T-helper 2 cell treated with Interferon-gamma antibody and Interleukin-4, amounts not matched to agents 5 μg/mL and 100 μg/mL, for 36 hours (primary cell): ENCODE measurements around the gene SH3BP4.
"Not testable (repeated sequence)": the region's sequence is repeated elsewhere in the genome, so short reads cannot be mapped to it uniquely, and the experiment has no call there.

Experiments
- DNase-seq: peaks from one replicate; pipeline ENCODE4 v3.0.0; 2021; ENCODE audit warnings: low spot score
- H3K27ac Mint-ChIP-seq: one replicate; pipeline ENCODE4 v1.8.0; 2021; ENCODE audit warnings: mild to moderate bottlenecking, mixed read lengths
- H3K27me3 Mint-ChIP-seq: one replicate; pipeline ENCODE4 v1.8.0; 2021; ENCODE audit warnings: low read depth, mixed read lengths
- H3K36me3 Mint-ChIP-seq: one replicate; pipeline ENCODE4 v1.8.0; 2021; ENCODE audit warnings: low read depth, mixed read lengths
- H3K4me1 Mint-ChIP-seq: one replicate; pipeline ENCODE4 v1.8.0; 2021; ENCODE audit warnings: low read depth, mixed read lengths
- H3K4me3 Mint-ChIP-seq: one replicate; pipeline ENCODE4 v1.8.0; 2022; ENCODE audit warnings: mild to moderate bottlenecking, moderate library complexity, mixed read lengths
- H3K9me3 Mint-ChIP-seq: one replicate; pipeline ENCODE4 v1.8.0; 2021; ENCODE audit warnings: mixed read lengths

SH3BP4 gene

DNA sequence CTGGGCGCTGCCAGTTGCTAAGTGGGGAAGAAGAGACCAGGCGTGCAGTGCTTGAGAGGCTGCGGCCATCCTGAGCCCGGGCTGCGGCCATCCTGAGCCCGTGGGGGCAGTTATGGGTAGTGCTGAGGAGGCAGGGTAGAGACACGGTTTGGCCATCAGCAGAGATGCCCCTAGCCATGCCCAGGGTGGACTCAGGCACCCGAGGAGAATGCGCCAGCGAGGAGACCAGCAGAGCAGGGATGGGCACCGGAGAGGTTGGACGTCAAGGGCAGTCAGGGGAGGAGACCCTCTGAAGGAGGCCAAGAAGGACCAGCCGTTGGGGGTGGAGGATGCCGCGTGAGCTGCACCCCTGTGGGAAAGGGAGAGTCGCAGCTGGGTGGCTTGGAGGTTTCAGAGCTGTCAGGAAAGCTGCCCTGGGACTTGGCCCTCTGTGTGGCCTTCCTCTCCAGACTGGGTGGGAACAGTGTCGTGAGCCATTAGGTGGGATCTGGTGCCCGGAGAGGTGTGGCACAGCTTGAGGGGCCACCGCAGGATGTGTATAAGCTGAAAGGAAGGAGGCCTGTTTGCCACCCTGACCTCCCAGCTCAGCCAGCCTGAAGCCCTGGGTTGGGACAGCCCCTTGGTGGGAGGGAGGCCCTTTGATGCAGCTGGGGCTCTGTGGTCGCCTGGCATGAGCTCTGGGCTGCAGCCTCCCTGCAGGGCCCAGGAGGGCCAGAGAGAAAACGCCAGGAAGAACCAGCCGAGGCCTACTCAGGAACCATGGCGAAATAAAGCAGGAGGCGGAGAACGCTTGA, 56.0 kb downstream of the SH3BP4 start:
- DNase-seq = no peak
- no peaks in the 10 kb centered on the region for H3K9me3 Mint-ChIP-seq
- H3K27ac Mint-ChIP-seq = no peak overlapping the region
- no peaks in the 10 kb centered on the region for H3K36me3 Mint-ChIP-seq
- no peaks in the 10 kb centered on the region for H3K4me1 Mint-ChIP-seq
- no peak overlapping the region for H3K4me3 Mint-ChIP-seq
- H3K27me3 Mint-ChIP-seq = no peaks in the 10 kb centered on the region

DNA sequence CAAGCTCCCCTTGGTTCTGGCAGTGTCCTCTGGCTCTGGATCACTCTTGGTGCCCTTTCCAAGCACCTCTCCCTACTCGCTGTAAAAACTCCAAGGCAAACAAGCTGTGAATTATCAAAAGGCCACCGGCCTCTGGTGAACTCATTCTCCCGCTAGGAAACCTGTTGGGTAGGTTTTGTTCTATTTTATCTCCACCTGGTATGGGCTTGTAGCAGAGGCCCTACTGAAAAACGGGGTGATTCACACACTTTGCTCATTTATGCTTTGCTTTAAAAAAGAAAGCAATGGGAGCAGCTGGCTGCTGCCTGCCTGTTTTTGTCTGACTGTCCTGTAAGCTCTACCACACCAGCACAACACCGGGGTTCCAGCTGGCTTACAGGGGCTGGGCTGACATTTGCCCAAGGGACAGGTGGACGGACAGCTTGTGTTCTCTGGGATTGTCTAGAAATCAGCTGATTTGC, 56.8 kb downstream of the SH3BP4 start:
- Mint-ChIP-seq H3K27me3 (no peaks in the 10 kb centered on the region), H3K27ac (no peak overlapping the region), H3K4me3 (no peak overlapping the region), H3K9me3 (no peaks in the 10 kb centered on the region), H3K36me3 (no peaks in the 10 kb centered on the region), H3K4me1 (no peaks in the 10 kb centered on the region)
- no peak for DNase-seq

DNA sequence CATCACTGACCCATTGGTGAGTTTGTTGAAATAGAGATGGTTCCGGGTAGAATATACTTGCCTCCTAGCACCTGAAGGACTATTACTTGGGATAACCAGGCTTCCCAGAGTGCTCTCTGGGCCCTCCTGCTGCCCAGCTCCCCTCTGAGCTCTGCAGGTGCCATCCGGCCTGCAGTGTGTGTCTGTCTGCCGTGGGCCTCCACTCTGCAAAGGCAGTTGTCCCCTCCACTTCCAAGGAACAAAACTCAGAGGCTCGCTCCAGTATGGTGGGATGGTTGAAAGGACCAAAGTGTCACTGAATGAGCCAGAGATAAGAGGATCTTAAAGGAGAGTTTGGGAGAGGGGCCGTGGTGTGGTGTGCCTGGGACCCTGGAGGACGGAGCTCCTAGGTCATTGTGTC, 57.3 kb downstream of the SH3BP4 start:
- Mint-ChIP-seq H3K4me1 (no peaks in the 10 kb centered on the region), H3K36me3 (no peaks in the 10 kb centered on the region), H3K9me3 (no peaks in the 10 kb centered on the region), H3K27me3 (no peaks in the 10 kb centered on the region), H3K4me3 (no peak overlapping the region), H3K27ac (no peak overlapping the region)
- DNase-seq = no peak

DNA sequence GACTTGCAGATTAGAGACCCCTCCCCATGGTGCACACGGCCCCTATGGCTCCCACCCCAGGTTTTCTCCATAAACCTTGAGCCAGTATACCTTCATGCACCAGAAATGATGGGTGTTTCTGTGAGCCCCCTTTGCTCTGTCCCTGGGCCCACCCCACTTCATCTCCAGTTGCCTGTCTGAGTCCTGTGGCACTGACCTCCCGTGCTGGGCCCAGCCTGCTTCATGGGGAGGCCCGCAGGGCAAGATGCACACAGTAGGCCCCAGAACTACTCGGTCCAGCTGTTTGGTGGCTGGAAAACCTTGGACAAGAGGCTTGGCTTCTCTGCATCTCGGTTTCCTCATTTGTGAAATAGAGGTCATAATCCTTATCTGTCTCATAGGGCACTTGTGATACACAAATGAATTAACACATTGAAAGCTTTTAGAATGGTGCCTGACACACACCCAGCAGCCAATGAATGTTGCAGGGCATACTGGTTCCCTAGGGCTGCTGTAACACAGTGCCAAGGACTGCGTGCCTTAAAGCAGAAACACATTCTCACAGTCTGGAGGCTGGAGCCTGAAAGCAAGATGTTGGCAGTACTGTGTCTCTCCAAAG, 58.4 kb downstream of the SH3BP4 start:
- no peaks in the 10 kb centered on the region for H3K36me3 Mint-ChIP-seq
- H3K4me3 Mint-ChIP-seq = no peak overlapping the region
- H3K9me3 Mint-ChIP-seq = no peaks in the 10 kb centered on the region
- DNase-seq = no peak
- no peak overlapping the region for H3K27ac Mint-ChIP-seq
- H3K4me1 Mint-ChIP-seq = no peaks in the 10 kb centered on the region
- no peaks in the 10 kb centered on the region for H3K27me3 Mint-ChIP-seq

DNA sequence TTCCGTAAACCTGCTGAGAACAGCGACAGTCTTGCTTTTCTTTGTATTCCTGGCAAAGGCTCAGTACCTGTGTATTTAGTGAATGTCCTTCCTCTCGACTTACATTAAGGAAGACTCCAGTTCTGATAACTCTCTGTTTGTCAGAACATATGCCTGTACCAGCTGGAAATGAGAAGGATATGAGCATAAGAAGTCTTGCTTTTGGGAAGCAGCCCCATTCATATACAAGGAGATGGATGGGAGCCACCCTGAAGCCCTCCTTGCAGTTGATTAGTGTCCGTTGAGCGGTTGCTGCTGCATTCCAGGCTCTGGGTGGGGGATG, 59.8 kb downstream of the SH3BP4 start:
- H3K27ac Mint-ChIP-seq = no peak overlapping the region
- DNase-seq = no peak
- H3K4me1 Mint-ChIP-seq = no peaks in the 10 kb centered on the region
- H3K36me3 Mint-ChIP-seq = no peaks in the 10 kb centered on the region
- H3K9me3 Mint-ChIP-seq = no peaks in the 10 kb centered on the region
- H3K27me3 Mint-ChIP-seq = no peaks in the 10 kb centered on the region
- no peak overlapping the region for H3K4me3 Mint-ChIP-seq

DNA sequence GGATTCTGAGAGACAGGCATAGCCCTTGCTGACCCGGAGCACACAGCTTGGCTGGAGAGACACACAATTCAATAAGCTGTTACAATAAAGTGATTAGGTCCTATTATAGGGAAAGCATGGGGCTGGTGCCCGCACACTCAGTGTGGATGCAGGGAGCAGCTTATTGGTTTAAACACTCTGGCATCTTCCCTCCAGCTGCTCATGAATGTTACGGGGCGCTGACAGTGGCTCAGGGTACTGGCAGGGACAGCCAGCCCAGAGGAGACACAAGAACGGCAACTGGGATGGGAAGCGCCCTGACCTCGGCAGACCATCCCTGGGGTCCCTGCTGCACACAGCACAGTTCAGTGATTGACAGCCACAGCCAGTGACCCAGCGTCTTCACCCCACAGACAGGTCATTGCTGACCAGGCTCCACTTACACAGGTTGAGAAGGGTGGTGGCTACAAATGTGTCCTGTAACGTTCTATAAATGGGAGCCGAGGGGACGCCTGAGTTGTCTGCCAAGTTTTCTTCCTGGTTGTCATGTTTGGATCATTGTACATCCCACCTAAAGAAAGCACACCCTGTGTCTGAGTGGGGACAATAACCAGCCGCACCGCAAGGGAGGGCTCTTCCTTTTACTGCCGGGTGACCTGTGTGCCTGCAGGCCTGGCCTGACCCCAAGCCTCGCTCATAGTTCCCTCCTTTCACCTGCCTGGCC, 60.3 kb downstream of the SH3BP4 start:
- no peak overlapping the region for H3K4me3 Mint-ChIP-seq
- H3K27me3 Mint-ChIP-seq = no peaks in the 10 kb centered on the region
- no peaks in the 10 kb centered on the region for H3K4me1 Mint-ChIP-seq
- H3K9me3 Mint-ChIP-seq = no peaks in the 10 kb centered on the region
- H3K27ac Mint-ChIP-seq = no peak overlapping the region
- no peaks in the 10 kb centered on the region for H3K36me3 Mint-ChIP-seq
- DNase-seq = no peak

DNA sequence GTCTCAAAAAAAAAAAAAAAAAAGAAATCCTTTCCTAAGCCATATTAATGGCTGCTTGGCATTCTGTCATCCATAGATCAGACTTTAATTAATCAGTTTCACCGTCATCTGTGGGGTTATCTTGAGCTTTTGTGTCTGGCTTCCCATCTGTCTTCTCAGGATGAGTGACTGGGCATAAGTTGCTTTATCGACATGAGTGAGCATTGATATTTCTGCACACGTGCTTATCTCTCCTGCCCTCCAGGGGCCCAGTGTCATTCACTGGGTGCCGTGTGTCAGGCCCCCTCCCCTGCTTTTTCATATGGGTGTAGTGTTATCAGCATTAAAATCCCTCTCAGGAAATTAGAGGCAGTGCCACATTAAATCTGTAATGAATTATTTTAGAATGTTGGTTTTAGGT, 65.6 kb downstream of the SH3BP4 start:
- Mint-ChIP-seq H3K4me3 (no peak overlapping the region), H3K4me1 (no peaks in the 10 kb centered on the region), H3K27ac (no peak overlapping the region), H3K36me3 (no peaks in the 10 kb centered on the region), H3K9me3 (no peaks in the 10 kb centered on the region), H3K27me3 (no peaks in the 10 kb centered on the region)
- no peak for DNase-seq

DNA sequence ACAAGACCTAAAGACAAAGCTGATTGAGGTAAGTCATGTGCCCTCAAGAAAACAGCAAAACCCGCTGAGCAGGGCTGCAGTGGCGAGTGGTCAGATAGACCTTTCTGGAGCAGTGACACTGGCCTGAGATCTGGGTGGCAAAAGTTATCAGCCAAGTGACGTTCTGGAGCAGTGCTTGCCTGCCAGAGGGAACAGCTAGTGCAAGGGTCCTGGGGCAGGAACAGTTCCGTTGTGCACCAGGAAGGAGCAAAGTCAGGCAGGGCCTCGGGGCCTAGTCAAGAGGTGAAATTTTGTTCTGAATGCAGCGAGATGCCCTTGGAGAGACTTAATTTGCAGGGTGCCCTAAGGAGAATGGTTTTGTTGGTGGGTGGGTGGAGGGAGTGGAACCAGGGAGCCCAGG, 67.0 kb downstream of the SH3BP4 start:
- Mint-ChIP-seq H3K9me3 (no peaks in the 10 kb centered on the region), H3K27ac (no peak overlapping the region), H3K27me3 (no peaks in the 10 kb centered on the region), H3K4me3 (no peak overlapping the region), H3K36me3 (no peaks in the 10 kb centered on the region), H3K4me1 (no peaks in the 10 kb centered on the region)
- DNase-seq = no peak

DNA sequence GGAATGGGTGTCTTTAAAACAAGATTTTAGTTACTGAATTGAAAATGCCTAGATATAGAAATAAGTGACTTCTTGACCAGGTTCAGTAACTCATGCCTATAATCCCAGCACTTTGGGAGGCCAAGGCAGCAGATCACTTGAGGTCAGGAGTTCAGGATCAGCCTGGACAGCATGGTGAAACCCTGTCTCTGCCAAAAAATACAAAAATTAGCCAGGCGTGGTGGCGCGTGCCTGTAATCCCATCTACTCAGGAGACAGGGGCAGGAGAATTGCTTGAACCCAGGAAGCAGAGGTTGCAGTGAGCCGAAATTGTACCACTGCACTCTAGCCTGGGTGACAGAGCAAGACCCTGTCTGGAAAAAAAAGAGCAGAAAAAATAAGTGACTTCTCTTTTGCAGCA, 68.3 kb downstream of the SH3BP4 start:
- H3K27me3 Mint-ChIP-seq, H3K4me3 Mint-ChIP-seq, H3K36me3 Mint-ChIP-seq, H3K4me1 Mint-ChIP-seq, H3K9me3 Mint-ChIP-seq, DNase-seq, H3K27ac Mint-ChIP-seq: not testable (repeated sequence)

DNA sequence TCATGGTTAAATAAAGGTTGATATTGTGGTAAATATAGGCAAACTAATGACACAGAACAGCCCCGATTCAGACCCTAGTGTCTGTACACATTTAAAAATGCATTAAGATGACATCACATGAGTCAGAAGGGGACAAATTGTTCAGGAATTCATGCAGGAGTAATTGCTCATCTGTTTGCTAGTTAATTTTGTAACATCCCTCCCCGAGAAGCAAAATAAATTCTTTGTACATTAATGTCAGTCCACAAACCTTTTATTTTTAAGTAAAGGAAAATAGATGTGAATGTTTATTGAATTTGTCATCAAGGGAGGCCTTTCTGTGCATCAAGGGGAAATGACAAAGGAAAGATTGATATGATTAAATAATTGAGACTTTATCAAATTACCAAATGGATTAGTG, 69.9 kb downstream of the SH3BP4 start:
- Mint-ChIP-seq H3K27me3 (no peaks in the 10 kb centered on the region), H3K9me3 (no peaks in the 10 kb centered on the region), H3K4me1 (no peaks in the 10 kb centered on the region), H3K36me3 (no peaks in the 10 kb centered on the region), H3K27ac (no peak overlapping the region), H3K4me3 (no peak overlapping the region)
- no peak for DNase-seq

DNA sequence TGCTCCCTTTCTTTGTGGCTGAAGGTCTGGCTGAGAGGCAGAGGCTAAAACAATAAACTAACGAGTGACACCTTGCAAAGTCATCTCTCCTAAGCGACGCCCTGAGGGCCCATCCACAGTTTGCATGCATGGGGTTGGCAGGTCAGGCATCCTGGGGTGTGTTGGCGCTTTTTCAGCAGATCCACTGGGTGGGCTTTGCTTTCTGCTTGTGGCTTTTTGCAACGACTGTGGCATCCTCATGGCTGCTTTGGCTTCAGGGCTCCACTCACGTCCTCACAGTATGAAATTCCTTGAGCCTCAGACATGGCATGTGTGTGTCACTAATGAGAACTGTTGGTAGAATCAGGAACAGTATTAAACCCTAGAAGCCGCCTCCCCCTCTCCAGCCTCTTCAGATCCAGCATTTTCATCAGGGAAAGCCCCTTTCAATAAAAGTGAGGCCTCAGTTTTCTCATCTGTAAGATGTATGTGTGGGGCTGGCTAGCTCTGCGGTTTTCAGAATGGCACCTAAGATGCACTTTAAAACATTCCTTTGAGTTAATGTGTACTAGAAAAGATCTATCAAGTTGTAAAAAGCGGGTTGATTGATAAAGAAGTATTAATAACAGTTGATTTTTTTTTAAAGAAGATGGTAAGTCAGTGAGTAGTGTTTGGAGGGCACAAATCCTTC, 72.5 kb downstream of the SH3BP4 start:
- Mint-ChIP-seq H3K27ac (no peak overlapping the region), H3K9me3 (no peaks in the 10 kb centered on the region), H3K4me1 (no peaks in the 10 kb centered on the region), H3K36me3 (no peaks in the 10 kb centered on the region), H3K4me3 (no peak overlapping the region), H3K27me3 (no peaks in the 10 kb centered on the region)
- DNase-seq = no peak

DNA sequence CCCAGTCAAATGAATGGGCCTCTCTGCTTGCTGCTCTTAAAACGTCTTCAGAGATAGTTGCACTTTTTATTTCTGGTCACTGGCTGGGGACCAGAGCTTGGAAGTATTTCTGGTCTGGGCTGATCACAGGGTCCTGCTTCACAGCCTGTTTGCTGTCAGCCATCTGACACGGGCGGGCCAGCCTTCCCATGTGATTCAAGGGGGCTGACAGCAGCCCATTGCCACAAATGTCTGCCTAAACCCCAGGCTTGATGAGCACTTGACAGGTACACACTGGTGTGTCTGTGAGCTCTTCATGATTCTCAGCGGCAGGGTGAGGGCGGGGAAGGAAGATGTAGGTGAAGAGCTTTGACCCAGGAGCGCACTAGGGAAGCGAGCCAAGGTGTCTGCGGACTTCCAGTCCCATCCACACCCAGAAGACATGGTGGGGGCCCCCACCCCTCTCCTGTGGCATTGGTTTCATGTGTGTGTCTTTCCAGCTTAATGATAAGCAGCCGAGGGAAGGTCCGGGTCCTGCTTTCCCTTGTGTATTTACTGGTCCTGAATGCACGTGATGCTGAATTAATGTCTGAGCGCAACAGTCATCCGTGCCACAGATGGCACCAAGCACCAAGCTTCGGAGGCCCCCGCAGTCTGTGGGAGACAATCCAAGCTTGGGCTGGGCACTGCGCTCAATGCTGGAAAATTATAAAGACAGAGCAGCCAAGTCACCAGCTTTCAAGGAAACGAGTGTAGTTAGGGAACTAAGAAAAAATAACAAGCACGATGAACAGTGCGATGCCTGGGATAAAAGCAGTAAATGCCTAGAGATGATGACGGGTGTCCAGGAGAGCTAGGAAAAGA, 73.3 kb downstream of the SH3BP4 start:
- H3K27ac Mint-ChIP-seq = no peak overlapping the region
- no peaks in the 10 kb centered on the region for H3K36me3 Mint-ChIP-seq
- no peaks in the 10 kb centered on the region for H3K27me3 Mint-ChIP-seq

DNA sequence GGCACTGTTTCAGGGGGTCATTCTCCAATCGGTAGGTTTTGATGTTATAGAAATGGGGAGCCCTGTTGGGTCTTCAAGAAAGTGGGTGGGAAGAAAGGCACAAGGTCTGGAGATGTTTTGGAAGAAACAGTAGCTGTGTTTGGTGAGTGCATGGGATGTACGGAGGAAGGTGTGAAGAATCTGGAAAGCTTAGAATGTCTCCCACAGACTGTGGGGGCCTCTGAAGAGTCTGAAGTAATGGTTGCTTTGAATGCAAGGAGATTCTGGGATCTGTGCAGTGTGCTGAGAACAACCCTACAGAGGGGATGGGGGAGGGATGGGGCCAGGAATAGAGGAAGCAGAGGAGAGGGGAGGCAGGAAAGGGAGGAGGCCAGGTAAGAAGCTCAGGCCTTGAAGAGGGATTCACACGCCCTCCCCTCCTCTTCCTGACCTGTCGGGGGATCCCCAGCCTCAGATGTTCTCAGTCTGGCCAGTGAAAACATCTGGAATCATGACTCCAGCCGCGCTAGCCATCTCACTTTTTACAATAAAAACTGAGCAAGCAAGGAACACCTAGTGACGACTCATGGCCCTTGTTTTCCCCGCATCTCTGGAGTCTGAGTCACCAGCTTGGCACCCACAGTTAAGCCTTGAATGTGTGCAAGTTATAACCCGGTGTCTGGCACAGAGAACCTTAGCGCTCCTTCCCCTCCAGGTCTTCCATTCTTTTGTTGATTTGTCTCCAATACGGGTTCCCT, 74.2 kb downstream of the SH3BP4 start:
- no peaks in the 10 kb centered on the region for H3K4me1 Mint-ChIP-seq
- DNase-seq = no peak
- no peak overlapping the region for H3K4me3 Mint-ChIP-seq
- no peak overlapping the region for H3K27ac Mint-ChIP-seq
- H3K9me3 Mint-ChIP-seq = no peaks in the 10 kb centered on the region
- no peaks in the 10 kb centered on the region for H3K27me3 Mint-ChIP-seq
- H3K36me3 Mint-ChIP-seq = no peaks in the 10 kb centered on the region

More for the DNA sequence above, 73.3 kb downstream of the SH3BP4 start:
- H3K9me3 Mint-ChIP-seq = no peaks in the 10 kb centered on the region
- no peak for DNase-seq
- H3K4me3 Mint-ChIP-seq = no peak overlapping the region
- H3K4me1 Mint-ChIP-seq = no peaks in the 10 kb centered on the region
